A549 (cell line): ENCODE measurements around the gene SH2D4B. TPM values are rescaled to one million over a fixed set of nuclear protein-coding genes. Genes with fewer than 3 reads are reported as not detected.

Experiments
- ATAC-seq, 2 experiments: fragments of 200-7000 bp in 1 of 2; fragments of >200 bp in 1 of 2; cut with Nextera tagmentation in 1 of 2; cut with Tn5 transposase in 1 of 2; 3 replicates each; pipeline versions ENCODE4 v1.8.0 to v1.9.1; 2018 to 2020; ENCODE audit warnings: mild to moderate bottlenecking in 1 of 2, moderate library complexity in 1 of 2
- CTCF ChIA-PET: fragments of 300-600 bp; sonication (Branson Sonifier 250); formaldehyde crosslinking; extraction: SDS; loops from one replicate; lab custom pipeline; 2021; ENCODE audit warnings: antibody characterized with exemption, inconsistent platforms; lab: Yijun Ruan, JAX
- POLR2A ChIA-PET: fragments of 350-600 bp; formaldehyde crosslinking; extraction: SDS; loops from one replicate; lab custom pipeline; 2021; ENCODE audit warnings: antibody characterized with exemption, inconsistent platforms; lab: Yijun Ruan, JAX
- DNase-seq, 2 experiments: peaks; one replicate each; pipeline versions ENCODE4 v3.0.0 to v3.0.0-alpha.2; 2011 to 2016; ENCODE audit warnings: low read depth in 1 of 2, low spot score in 1 of 2
- FAIRE-seq: peaks from 2 replicates; lab custom pipeline; 2011; peaks lifted over from hg19 to GRCh38; lab: Jason Lieb, UNC
- H3K27ac ChIP-seq, 2 experiments: fragments of >200 bp; sonication (Bioruptor Twin); formaldehyde crosslinking; 3 replicates each; pipeline ENCODE4 v1.5.1; 2016 to 2017
- H3K4me1 ChIP-seq: fragments of >200 bp; sonication (Bioruptor Twin); formaldehyde crosslinking; 3 replicates; pipeline ENCODE4 v1.6.1; 2016
- H3K4me2 ChIP-seq: fragments of >200 bp; sonication (Bioruptor Twin); formaldehyde crosslinking; 3 replicates; pipeline ENCODE4 v1.6.1; 2016
- H3K4me3 ChIP-seq: fragments of >200 bp; sonication (Bioruptor Twin); formaldehyde crosslinking; 3 replicates; pipeline ENCODE4 v1.5.1; 2016
- H3K9me3 ChIP-seq: fragments of >200 bp; sonication (Bioruptor Twin); formaldehyde crosslinking; 3 replicates; pipeline ENCODE4 v1.6.1; 2016
- CBX2 ChIP-seq: fragments of 200-600 bp; sonication (generic); IDR thresholded peaks from 2 replicates; pipeline ENCODE4 v1.6.1; 2016; ENCODE audit warnings: low read depth, mild to moderate bottlenecking, borderline replicate concordance
- CHD4 ChIP-seq: fragments of 200-600 bp; sonication (generic); IDR thresholded peaks from 2 replicates; pipeline ENCODE4 v1.6.1; 2016; ENCODE audit warnings: antibody characterized with exemption, mild to moderate bottlenecking, borderline replicate concordance
- EHMT2 ChIP-seq: fragments of 200-600 bp; sonication (generic); IDR thresholded peaks from 2 replicates; pipeline ENCODE4 v1.6.1; 2016; ENCODE audit warnings: antibody characterized with exemption, low read depth, mild to moderate bottlenecking, moderate library complexity
- FOXS1 ChIP-seq: fragments of 250-450 bp; sonication (Bioruptor Pico); IDR thresholded peaks from 2 replicates; pipeline ENCODE4 v1.5.0; 2020; ENCODE audit warnings: mild to moderate bottlenecking, moderate library complexity
- GATA3 ChIP-seq: IDR thresholded peaks from 2 replicates; pipeline ENCODE4 v1.6.1; 2012; ENCODE audit warnings: borderline replicate concordance
- HMGXB4 ChIP-seq: fragments of 250-450 bp; sonication (Bioruptor Pico); IDR thresholded peaks from 2 replicates; pipeline ENCODE4 v1.5.0; 2021; ENCODE audit warnings: mild to moderate bottlenecking, moderate library complexity, borderline replicate concordance
- HOXA7 ChIP-seq: fragments of 250-450 bp; sonication (Bioruptor Pico); IDR thresholded peaks from 2 replicates; pipeline ENCODE4 v1.5.0; 2020; ENCODE audit warnings: mild to moderate bottlenecking, moderate library complexity
- HOXB13 ChIP-seq: fragments of 250-450 bp; sonication (Bioruptor Pico); IDR thresholded peaks from 2 replicates; pipeline ENCODE4 v1.5.0; 2020; ENCODE audit warnings: low read depth, mild to moderate bottlenecking, moderate library complexity
- HOXB5 ChIP-seq: fragments of 250-450 bp; sonication (Bioruptor Pico); IDR thresholded peaks from 2 replicates; pipeline ENCODE4 v1.5.0; 2020; ENCODE audit warnings: mild to moderate bottlenecking, moderate library complexity
- JUN ChIP-seq, 2 experiments: fragments of >200 bp; sonication (Bioruptor Twin); formaldehyde crosslinking; IDR thresholded peaks; 2 replicates in 1 of 2; 3 replicates in 1 of 2; pipeline ENCODE4 v1.6.1; 2016 to 2017
- JUNB ChIP-seq: fragments of >200 bp; sonication (Bioruptor Twin); formaldehyde crosslinking; IDR thresholded peaks from 2 replicates; pipeline ENCODE4 v1.6.1; 2016
- KDM5A ChIP-seq: fragments of 200-600 bp; sonication (generic); IDR thresholded peaks from 2 replicates; pipeline ENCODE4 v1.6.1; 2016; ENCODE audit warnings: antibody characterized with exemption, mild to moderate bottlenecking
- NFE2L2 ChIP-seq: fragments of 150-350 bp; conservative IDR thresholded peaks from 2 replicates; pipeline ENCODE4 v1.6.1; 2014; ENCODE audit warnings: low read length
- PHF8 ChIP-seq: fragments of 200-600 bp; sonication (generic); IDR thresholded peaks from 2 replicates; pipeline ENCODE4 v1.6.1; 2016; ENCODE audit warnings: low read depth, mild to moderate bottlenecking, antibody characterized with exemption, moderate library complexity, borderline replicate concordance
- RARB ChIP-seq: fragments of 250-450 bp; sonication (Bioruptor Pico); IDR thresholded peaks from 2 replicates; pipeline ENCODE4 v1.8.0; 2021; ENCODE audit warnings: mild to moderate bottlenecking, moderate library complexity
- TP53 ChIP-seq: fragments of 250-450 bp; sonication (Bioruptor Pico); IDR thresholded peaks from 2 replicates; pipeline ENCODE4 v1.5.0; 2021; ENCODE audit warnings: mild to moderate bottlenecking, moderate library complexity
- ZC3H11A ChIP-seq: fragments of 450-650 bp; IDR thresholded peaks from 2 replicates; pipeline ENCODE4 v1.6.1; 2014; ENCODE audit warnings: antibody characterized with exemption, mild to moderate bottlenecking
- WGBS: methylation state at CpG from one replicate; pipeline ENCODE4 v1.1.6; 2017; ENCODE audit errors: missing lambda C conversion rate; 5-methylcytosine and 5-hydroxymethylcytosine counted together
- polyA plus RNA-seq, 4 experiments: library from polyadenylated mRNA; depleted of rRNA in 3 of 4; stranded (reverse); fragments of >200 nt; fragmentation: RNase III in 1 of 4; extraction: RNeasy Plus Mini Kit Qiagen cat#74134 plus additional on column Dnase treatment in 1 of 4; gene quantifications; 2 replicates in 3 of 4; 3 replicates in 1 of 4; pipeline ENCODE4 v1.2.3, GENCODE V29; 2011 to 2017
- TF ChIP-seq, protein P1 (sequence below): IDR thresholded peaks from 2 replicates; pipeline ENCODE4 v1.6.1; 2012; ENCODE audit warnings: low read depth, borderline replicate concordance
- TF ChIP-seq, protein P2 (sequence below): IDR thresholded peaks from 2 replicates; pipeline ENCODE4 v1.6.1; 2012

Gene SH2D4B
- polyA plus RNA-seq, 2 of the 4 experiments (the other 2 are of a cell fraction) = 0.01 to 0.12 TPM

GRCh38 chr10:80583685-80584084, 46.0 kb downstream of the SH2D4B start:
- H3K4me2 ChIP-seq = no peak overlapping the region
- no peak for ATAC-seq
- no peak for DNase-seq
- no peak for FAIRE-seq
- H3K4me1 ChIP-seq = no peaks in the 10 kb centered on the region
- 0 out of 3 replicates have a peak, but pooled peaks cover 4% of the 10 kb centered on the region for H3K9me3 ChIP-seq
- CTCF ChIA-PET = interaction anchor here (1.0 kb wide), 1 partner anchor 203 kb away, joined by 3 read pairs; no protein-coding TSS in a partner anchor
- 78% methylated on average over 1 of the region's 1 CpG for WGBS
- TF ChIP-seq FOXS1 (CRISPR knock-in tag) (no peak), PHF8 (no peak)
- TF ChIP-seq, protein P1, sequence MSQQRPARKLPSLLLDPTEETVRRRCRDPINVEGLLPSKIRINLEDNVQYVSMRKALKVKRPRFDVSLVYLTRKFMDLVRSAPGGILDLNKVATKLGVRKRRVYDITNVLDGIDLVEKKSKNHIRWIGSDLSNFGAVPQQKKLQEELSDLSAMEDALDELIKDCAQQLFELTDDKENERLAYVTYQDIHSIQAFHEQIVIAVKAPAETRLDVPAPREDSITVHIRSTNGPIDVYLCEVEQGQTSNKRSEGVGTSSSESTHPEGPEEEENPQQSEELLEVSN = no peak
- TF ChIP-seq, all 56 proteins: peak for 0
- POLR2A ChIA-PET = no interaction called here
- Histone ChIP-seq H3K4me3 (no peak overlapping the region), H3K27ac (no peak overlapping the region)

- ChIA-PET POLR2A (no interaction called here), CTCF (interaction anchor here (1.4 kb wide), 1 partner anchor 10 kb away, joined by 4 read pairs; no protein-coding TSS in a partner anchor)
- TF ChIP-seq KDM5A = no peak
- TF ChIP-seq HOXA7 (CRISPR knock-in tag) = no peak
- TF ChIP-seq EHMT2 = no peak
- no peak for TF ChIP-seq ZC3H11A
- no peak for TF ChIP-seq FOXS1 (CRISPR knock-in tag)
- TF ChIP-seq HOXB5 = no peak
- no peak for TF ChIP-seq HOXB13
- TF ChIP-seq, protein P2, sequence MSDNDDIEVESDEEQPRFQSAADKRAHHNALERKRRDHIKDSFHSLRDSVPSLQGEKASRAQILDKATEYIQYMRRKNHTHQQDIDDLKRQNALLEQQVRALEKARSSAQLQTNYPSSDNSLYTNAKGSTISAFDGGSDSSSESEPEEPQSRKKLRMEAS = no peak
- no peak overlapping the region for H3K4me3 ChIP-seq
- no peak overlapping the region for H3K4me2 ChIP-seq
- H3K27ac ChIP-seq = no peak overlapping the region
- DNase-seq = no peak
- WGBS = 83% methylated on average over 18 of the region's 23 CpGs
- no peak for ATAC-seq
- 0 out of 3 replicates have a peak, but pooled peaks cover 4% of the 10 kb centered on the region for H3K9me3 ChIP-seq
- no peak for FAIRE-seq
- no peaks in the 10 kb centered on the region for H3K4me1 ChIP-seq
Measured at GRCh38 chr10:80585812-80586211, 48.1 kb downstream of the SH2D4B start.

- Histone ChIP-seq H3K4me2 (no peak overlapping the region), H3K27ac (no peak overlapping the region), H3K4me3 (no peak overlapping the region), H3K9me3 (0 out of 3 replicates have a peak, but pooled peaks cover 4% of the 10 kb centered on the region), H3K4me1 (no peaks in the 10 kb centered on the region)
- CTCF ChIA-PET = interaction anchor here (0.6 to 2.3 kb wide), 5 partner anchors 8 to 203 kb away, joined by 3 to 5 read pairs (median 4); no protein-coding TSS in a partner anchor
- POLR2A ChIA-PET = no interaction called here
- FAIRE-seq (no peak), ATAC-seq (no peak), DNase-seq (no peak)
- 52% methylated on average over 10 of the region's 10 CpGs for WGBS
- no peak for TF ChIP-seq JUN (IDR thresholded peaks at IDR 0.05)
- no peak for TF ChIP-seq GATA3
- TF ChIP-seq CHD4 = no peak
- TF ChIP-seq HMGXB4 (CRISPR knock-in tag) = no peak
- no peak for TF ChIP-seq TP53
- no peak for TF ChIP-seq HOXB5
- TF ChIP-seq ZC3H11A = no peak
- no peak for TF ChIP-seq NFE2L2
- TF ChIP-seq CBX2 = no peak
- no peak for TF ChIP-seq RARB
- TF ChIP-seq JUNB = no peak
- TF ChIP-seq, all 56 proteins: peak for 0
Measured at GRCh38 chr10:80588546-80588945, 50.8 kb downstream of the SH2D4B start.
